ENCODE measurements around the gene WWP2. TPM values are rescaled to one million over a fixed set of nuclear protein-coding genes. Genes with fewer than 3 reads are reported as not detected.

The WWP2 gene
- total RNA-seq, 2 donors from 2014 or later: 83.3 to 102 TPM

DNA sequence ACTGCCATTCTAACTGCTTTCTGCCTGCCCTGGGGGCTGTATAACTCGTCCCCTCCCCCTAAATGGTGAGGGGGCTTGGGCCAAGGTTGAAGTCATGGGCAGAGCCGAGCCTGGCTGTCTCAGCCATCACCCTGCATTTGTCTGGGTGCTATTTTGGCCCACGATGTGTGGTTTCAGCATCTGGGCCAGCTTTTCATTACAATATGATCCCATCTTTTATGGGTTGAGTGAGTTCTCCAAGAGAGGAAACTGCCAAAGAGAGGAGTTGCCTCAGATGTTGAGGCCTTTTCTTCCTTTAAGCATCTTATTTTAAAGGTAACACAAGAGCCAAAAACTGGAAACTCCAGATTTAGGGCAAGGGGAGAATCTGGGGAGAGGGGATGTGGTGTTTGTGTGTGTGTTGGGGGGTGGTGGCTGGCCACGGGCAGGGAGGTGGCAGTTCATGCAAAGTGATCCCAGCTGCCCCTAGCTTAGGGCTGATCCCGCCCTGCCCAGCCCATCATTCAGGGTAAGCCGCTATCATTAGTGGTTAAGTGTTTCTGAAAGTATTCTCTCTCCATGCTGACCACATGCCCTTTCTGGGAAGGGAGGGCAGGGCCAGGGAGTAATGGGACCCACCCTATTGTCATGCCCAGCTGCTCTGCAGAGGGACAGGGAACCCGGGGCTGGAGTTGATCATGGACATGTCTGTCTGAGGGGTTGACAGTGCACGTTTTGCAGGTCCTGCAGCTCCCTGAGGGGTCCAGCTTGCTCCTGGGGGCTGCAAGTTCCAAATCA, 105.8 kb downstream of the WWP2 start:
- no peak for ATAC-seq
- DNase-seq: no peak
- intact Hi-C loops (cut with DNase I, micrococcal nuclease): no loop called here

DNA sequence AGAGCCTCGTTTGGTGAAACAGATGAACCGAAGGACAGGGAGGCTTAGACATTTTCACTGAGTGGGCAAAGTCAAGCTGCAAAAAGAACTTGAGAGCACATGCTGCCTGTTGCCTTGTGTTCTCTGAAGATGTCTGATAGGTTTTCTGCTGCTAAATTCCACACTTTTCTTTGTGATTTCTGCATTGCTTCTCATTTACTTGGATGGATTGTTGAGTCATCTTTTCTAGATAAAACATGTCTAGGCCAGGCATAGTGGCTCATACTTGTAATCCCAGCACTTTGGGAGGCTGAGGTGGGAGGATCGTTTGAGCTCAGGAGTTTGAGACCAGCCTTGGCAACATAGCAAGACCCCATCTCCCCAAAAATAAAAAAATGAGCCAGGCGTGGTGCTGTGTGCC, 108.6 kb downstream of the WWP2 start:
- intact Hi-C loops (cut with DNase I, micrococcal nuclease): no loop called here
- ATAC-seq (no peak), DNase-seq (no peak)

DNA sequence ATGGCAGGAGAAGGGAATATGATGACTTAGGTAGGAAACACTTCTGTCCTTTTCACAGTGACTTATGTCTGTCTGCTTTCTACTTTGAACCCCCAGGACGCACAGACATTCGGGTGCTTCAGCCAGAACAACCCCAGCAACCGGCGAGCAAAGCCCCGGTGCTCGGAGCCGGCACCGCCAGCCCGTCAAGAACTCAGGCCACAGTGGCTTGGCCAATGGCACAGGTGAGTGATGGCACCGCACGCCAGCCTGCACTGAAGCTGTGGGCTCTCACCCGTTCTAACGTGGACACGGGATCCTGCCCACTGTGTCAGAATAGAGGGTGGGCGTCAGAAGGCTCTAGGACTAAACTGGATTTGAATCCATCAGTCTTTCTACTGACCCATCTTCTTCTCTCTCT, 109.6 kb downstream of the WWP2 start:
- ATAC-seq (no peak), DNase-seq (no peak)
- intact Hi-C loops (cut with DNase I, micrococcal nuclease): no loop called here

DNA sequence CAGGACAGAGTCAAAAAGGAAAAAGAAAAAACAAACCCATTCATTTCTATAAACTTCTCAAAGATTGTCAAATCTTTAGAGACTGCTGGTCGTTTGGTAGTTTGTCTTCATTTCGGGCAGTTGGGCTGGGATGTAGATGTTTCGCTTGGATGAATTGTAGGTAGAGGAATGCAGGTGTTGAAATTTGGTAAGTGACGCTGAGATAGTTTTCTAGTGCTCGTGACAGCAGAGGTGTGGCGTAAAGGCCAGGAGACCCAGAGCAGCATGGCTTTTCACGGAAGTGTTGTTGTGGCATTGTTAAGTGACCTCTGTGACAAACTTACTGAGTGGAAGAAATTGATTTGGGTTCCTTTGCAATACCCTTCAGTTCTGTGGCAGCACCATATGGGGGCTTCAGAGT, 110.8 kb downstream of the WWP2 start:
- intact Hi-C loops (cut with DNase I, micrococcal nuclease): no loop called here
- ATAC-seq: no peak
- DNase-seq: no peak

DNA sequence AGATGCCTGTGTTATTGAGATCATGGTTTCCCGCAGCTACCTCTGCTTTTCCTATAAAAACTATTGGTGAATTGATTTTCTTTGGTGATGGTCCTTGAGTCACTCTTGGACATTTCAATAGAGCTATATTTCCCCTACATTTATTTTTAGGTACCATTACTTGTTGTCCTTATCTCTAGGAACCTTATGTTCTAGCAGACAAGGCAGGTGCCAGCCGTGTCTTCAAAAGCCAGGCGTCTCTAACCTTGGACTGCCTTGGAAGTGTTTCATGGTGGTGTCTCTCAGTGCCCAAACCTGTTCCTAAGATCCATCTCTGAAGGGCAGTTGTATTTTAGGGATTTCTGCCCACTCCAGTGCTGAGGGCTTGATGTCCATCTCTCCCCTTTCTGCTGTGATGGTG, 111.7 kb downstream of the WWP2 start:
- intact Hi-C loops (cut with DNase I, micrococcal nuclease): no loop called here
- ATAC-seq (no peak), DNase-seq (no peak)

DNA sequence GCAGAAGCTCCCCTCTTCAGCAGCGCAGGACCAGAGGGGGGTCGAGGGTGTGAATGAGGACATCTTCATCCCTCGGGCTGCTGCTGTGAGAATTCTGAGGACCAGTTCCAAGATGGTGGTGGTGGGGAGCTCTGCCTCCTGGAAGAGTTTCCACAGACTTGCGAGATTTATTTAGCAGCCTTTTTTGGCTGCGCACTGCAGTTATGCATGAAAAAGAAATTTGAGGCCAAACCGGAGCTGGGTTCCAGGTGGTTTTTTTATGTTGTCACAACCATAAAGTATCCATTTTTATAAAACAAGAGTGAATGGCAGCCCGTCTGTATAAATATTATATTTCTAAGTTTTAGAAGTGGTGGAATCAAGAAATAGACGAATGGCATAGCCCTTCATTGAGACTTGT, 112.1 kb downstream of the WWP2 start:
- DNase-seq (no peak), ATAC-seq (no peak)
- intact Hi-C loops (cut with DNase I, micrococcal nuclease): no loop called here

DNA sequence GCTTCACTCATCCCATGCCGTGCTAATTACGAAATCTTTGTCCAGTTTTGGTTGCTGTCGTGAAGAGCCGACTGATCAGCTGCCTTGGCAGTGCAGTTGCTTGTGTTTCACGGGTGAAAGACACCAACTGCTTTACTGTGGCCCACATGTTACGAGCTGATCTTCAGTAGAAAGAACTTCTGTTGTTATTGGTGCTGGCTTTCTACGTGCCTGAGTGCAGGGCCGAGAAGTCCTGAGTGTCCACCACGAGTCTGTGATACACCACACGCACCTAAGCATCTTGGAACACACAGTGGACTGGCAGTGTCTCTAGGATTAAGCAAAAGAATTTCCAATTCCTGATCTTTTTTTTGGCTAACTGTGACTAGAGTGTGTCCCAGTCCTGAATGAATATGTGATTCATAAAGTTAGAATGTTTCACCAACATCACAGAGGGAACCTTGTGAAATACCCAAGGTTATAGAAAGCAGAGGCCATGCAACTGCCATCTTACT, 118.6 kb downstream of the WWP2 start:
- intact Hi-C loops (cut with DNase I, micrococcal nuclease): no loop called here
- DNase-seq: no peak
- no peak for ATAC-seq

DNA sequence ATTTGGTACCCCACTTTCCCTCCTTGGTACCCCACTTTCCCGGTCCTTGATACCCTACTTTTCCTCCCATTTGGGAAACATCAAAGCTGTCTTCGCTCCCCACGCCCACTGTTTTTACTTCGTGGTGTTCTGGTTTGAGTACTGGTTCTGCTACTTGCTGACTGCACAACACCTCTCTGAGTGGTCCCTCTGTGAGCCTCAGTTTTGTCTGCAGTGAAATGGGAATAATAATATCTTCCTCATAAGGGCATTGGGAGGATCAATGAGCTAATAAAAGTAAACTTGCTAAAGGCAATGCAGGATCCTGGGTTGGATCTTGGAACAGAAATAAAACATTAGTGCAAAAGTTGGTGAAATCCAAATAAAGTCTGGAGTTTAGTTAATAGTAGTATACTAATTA, 119.0 kb downstream of the WWP2 start:
- DNase-seq (no peak), ATAC-seq (no peak)
- intact Hi-C loops (cut with DNase I, micrococcal nuclease): no loop called here

DNA sequence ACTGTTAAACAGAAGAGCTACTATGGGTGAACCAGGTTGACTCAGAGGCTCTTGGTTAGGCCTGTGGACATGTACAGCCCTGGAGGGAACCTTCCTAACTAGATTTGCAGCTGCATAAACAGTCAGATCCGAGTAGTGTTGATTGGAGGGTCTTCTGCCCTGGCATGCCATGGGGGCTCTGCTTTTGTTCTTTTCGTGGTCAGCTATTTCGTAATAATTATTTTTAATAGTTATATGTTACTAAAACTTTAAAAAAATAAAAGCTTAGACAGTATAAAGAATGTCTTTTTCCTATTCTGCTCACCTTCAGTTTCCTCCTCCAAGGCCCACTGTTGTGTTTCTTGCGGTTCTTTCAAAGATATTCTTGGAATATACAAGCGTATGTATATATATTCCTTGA, 121.6 kb downstream of the WWP2 start:
- ATAC-seq (no peak), DNase-seq (no peak)
- intact Hi-C loops (cut with DNase I, micrococcal nuclease): no loop called here

DNA sequence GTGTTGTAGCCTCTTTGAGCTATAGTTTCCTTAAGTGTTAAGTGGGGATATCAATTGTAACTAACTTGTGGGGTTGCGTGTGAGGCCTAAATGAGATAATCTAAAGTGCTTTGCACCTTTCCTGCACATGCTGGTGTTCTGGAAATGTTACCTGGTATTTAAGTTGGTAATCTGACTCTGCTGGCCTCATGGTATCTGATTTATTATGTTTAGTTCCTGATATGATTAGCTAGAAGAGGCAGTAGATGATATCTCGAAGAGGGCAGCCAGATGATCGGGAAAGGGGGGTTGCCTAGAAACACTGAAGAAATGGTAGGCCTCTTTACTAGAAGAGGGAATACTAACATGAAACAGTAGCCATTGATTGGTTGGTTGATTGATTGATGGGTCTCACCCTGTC, 123.6 kb downstream of the WWP2 start:
- intact Hi-C loops (cut with DNase I, micrococcal nuclease): no loop called here
- no peak for DNase-seq
- ATAC-seq: no peak

DNA sequence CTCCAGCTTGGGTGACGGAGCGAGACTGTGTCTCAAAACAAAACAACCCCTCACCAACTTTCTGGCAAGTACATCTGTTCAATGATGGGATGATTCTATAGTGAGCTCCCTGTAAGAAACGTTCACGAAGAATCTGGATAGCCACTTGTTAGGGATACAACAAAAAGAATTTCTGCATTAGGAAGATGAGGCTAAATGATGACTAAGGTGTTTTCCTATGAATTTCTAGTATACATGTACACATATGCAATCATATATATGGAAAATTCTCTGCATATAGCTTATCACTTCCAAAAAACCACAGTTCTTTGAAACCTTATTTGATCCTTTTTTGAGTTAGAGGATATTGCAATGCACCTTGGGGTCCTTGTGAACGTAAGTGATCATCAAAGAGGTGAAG, 124.6 kb downstream of the WWP2 start:
- intact Hi-C loops (cut with DNase I, micrococcal nuclease): no loop called here
- ATAC-seq (no peak), DNase-seq (no peak)

DNA sequence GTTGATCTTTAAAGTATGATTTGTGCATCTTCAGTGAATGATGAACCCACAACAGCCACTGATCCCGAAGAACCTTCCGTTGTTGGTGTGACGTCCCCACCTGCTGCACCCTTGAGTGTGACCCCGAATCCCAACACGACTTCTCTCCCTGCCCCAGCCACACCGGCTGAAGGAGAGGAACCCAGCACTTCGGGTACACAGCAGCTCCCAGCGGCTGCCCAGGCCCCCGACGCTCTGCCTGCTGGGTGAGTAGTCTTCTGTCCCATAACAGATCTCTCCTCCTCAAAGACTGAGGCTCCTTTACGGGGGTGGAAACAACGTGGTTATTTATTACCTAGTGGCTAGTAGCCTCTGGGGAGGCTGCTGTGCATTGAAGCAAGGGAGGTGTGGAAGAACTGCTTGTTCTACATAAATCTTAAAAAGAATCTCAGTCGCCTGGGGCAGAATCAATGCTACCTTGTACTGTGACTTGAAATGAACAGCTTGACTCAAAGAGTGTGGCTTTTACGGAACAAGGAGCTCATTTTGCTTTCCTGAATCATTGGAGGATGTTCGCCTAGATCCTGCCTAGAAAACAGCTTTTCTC, 126.0 kb downstream of the WWP2 start:
- DNase-seq (no peak), ATAC-seq (no peak)
- intact Hi-C loops (cut with DNase I, micrococcal nuclease): no loop called here

DNA sequence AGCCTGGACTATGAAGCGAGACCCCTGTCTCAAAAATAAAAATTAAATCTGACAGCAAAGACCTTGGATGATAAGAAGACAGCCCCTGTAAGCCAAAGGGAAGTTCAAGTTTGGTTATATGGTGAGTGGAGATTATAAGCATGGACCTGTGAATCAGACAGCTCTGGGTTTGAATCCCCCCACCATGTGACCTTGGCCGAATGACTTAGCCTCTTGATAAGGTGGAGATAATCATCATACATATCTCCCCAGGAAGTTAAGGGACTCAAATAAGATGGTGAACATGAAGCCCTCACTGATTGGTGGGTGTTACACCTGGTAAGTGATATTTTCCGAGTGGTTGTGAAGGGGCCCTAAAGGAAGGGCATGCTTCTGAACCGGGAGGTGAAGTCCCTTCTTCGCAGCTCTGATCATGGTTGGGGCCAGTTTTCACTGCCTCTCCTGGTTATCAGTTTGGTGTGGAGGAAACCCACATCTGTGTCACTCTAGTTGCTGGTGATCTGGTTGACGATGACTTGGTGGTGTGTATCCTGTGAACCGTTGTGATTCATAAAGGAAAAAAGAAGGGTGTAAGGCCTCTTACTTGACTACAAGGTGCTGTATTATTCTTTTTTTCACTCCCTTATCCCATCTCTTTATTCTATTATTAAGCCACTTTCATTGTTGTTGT, 127.3 kb downstream of the WWP2 start:
- ATAC-seq (no peak), DNase-seq (no peak)
- intact Hi-C loops (cut with DNase I, micrococcal nuclease): no loop called here

DNA sequence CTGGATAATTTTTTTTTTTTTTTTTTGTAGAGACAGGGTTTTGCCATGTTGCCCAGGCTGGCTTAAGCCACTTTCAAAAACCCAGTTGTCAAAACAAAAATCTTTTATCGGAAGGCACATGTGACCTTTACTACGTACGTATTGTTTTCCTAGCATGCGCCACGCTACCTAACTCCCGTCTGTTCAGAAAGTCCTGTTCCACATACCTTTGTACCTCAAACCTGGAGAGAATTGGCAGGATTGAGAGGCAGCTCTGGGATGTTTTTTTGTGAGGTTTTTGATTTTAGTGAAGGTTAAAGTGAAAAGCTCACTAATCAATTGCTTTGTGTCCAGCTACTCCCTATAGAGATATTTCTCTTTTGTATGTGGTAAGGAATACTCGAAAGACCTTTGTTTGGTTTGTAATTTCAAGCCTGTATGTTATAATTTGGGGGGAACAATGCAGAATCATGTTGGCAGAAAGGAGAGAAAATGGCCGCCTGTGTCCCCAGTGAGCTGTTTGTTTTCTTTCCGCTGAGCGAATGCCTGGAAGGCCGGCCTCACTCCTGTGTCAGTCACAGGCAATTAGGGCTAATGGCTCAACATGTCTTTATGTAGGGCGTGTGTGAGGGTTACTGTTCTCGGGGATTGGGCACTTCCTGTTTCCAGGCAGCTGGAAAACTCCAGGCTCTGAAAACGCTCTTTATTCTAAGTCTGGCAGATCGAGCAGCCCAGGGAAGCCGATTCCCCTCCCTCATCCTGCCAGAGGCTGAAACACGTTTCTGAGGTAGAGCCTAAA, 128.2 kb downstream of the WWP2 start:
- intact Hi-C loops (cut with DNase I, micrococcal nuclease): no loop called here
- ATAC-seq (peak; percentile 97), DNase-seq (peak; percentile 54 to 64)

DNA sequence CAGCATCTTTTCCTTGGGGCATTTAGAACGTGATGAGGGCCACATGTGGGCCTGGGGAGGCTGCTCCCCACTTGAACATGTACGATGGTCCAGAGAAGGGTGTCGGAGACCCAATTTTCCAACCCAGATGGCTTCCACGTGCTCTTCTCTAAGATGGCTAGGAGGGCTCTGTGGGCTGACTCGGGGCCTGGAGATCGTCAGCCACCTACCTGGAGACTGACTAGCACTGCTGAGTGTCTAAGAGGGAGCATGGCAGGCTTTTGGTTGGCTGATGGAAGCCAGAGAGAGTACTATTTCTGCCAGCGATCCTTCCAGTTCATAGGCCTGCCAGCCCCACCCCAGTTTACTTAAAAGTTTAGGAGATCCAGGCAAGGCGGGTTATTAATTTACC, 128.8 kb downstream of the WWP2 start:
- ATAC-seq: peak; percentile 44
- peak; percentile 10 to 38 for DNase-seq
- intact Hi-C loops (cut with DNase I, micrococcal nuclease): no loop called here

DNA sequence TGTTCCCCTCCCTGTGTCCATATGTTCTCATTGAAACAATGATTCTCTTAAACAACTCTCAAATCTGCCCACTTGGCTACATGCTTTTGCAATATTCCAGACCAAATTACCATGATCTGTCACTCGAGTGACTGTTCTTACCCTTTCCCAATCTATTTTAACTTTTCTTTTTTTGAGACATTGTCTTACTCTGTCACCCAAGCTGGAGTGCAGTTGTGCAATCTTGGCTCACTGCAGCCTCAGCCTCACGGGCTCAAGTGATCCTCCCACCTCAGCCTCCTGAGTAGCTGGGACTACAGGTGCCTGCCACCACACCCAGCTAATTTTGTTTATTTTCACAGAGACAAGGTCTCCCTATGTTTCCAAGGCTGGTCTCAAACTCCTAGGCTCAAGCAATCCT, 130.2 kb downstream of the WWP2 start:
- intact Hi-C loops (cut with DNase I, micrococcal nuclease): no loop called here
- DNase-seq (no peak), ATAC-seq (no peak)

DNA sequence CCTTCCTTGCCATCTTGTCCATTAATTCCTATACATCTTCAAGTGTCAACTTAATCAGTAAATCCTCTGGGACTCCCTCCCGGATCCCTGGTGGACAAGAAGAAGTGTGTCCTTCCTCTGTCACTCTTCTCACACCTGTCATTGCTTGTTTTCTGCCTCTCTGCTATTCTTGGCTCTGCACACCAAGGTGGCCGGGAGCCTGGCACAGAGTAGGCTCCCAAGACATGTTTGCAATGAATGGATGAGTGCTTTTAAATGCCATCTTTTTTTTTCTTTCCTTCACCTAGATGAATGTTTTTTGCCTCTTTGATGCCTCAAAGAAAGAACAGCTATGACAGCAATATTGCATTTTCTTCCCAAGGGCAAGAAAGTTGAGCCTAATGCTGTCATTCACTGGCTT, 131.0 kb downstream of the WWP2 start:
- ATAC-seq (no peak), DNase-seq (no peak)
- intact Hi-C loops (cut with DNase I, micrococcal nuclease): no loop called here

DNA sequence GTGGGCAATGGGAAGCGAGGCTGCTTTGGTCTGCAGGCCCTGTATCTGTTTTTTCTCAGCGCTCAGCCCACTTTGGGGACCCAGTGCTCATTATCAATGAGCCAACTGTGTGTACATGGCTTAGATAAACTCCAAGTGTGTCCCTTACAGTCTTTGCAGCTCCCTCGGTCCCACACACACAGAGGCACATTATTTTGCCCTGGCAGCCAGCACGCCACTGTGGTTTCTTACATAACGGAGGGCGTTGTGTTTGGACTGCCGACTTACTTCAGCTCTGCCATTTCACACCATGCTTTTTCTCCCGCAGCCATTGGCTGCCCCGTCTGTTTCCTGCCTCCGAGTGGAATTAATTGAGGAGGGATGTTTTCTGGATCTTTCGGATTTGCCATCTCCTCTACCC, 132.5 kb downstream of the WWP2 start:
- ATAC-seq (no peak), DNase-seq (no peak)
- intact Hi-C loops (cut with DNase I, micrococcal nuclease): no loop called here

DNA sequence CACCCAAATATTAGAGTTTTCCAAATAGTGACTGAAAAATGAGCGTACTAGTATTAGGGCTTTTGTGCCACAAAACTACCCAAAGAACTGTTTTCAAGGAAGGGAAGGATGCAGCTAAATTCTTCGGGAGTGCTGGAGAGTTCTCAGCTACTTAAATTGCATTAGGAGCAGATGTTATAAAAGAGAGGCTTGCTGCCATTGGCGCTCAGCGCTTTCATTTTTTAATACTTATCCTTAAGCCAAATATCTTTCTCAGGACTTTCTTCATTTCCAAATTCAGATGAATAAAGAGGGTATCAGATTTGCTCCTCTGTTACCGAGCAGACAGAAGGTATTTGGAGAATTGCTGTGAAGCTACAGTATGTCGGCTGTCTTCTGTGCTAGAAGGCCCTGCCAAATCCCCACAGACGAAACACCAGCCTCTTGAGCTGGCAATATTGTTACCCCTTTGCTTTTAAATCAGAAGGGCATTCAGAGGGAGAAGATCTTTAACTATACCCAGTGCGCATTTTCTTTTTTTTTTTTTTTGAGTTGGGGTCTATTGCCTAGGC, 141.8 kb downstream of the WWP2 start:
- DNase-seq (no peak), ATAC-seq (no peak)

More for the DNA sequence above, 141.8 kb downstream of the WWP2 start:
- intact Hi-C loops (cut with DNase I, micrococcal nuclease): no loop called here

Measured in left colon (tissue), 2 donors.